Astrocyte (in vitro differentiated cells and primary cell): ENCODE results near the gene LRCH4.
A peak's percentile ranks its signal among the peaks of the same experiment; 100 is the strongest.

ENCODE experiments used
- CTCF ChIP-seq: IDR thresholded peaks from 2 replicates; pipeline ENCODE4 v1.5.1; 2011; ENCODE audit warnings: low read depth, mild to moderate bottlenecking, inconsistent platforms, low read length, moderate library complexity; ENCODE audit not compliant: insufficient read depth
- EZH2 ChIP-seq: IDR thresholded peaks from 2 replicates; pipeline ENCODE4 v1.6.1; 2012; ENCODE audit warnings: mild to moderate bottlenecking, low read length, inconsistent platforms; ENCODE audit not compliant: insufficient read depth

- peak; percentile 84 for TF ChIP-seq CTCF
- no peak for TF ChIP-seq EZH2
Observed at GRCh38 chr7:100563809-100564400, 22.0 kb downstream of the LRCH4 start.
